A549 (cell line): ENCODE results near the gene LMO1. TPM values are rescaled to one million over a fixed set of nuclear protein-coding genes. Genes with fewer than 3 reads are reported as not detected.

Experiments
- ATAC-seq, 2 experiments: fragments of 200-7000 bp in 1 of 2; fragments of >200 bp in 1 of 2; cut with Nextera tagmentation in 1 of 2; cut with Tn5 transposase in 1 of 2; 3 replicates each; pipeline versions ENCODE4 v1.8.0 to v1.9.1; 2018 to 2020; ENCODE audit warnings: mild to moderate bottlenecking in 1 of 2, moderate library complexity in 1 of 2
- CTCF ChIA-PET: fragments of 300-600 bp; sonication (Branson Sonifier 250); formaldehyde crosslinking; extraction: SDS; loops from one replicate; lab custom pipeline; 2021; ENCODE audit warnings: antibody characterized with exemption, inconsistent platforms; lab: Yijun Ruan, JAX
- POLR2A ChIA-PET: fragments of 350-600 bp; formaldehyde crosslinking; extraction: SDS; loops from one replicate; lab custom pipeline; 2021; ENCODE audit warnings: antibody characterized with exemption, inconsistent platforms; lab: Yijun Ruan, JAX
- DNase-seq, 2 experiments: peaks; one replicate each; pipeline versions ENCODE4 v3.0.0 to v3.0.0-alpha.2; 2011 to 2016; ENCODE audit warnings: low read depth in 1 of 2, low spot score in 1 of 2
- FAIRE-seq: peaks from 2 replicates; lab custom pipeline; 2011; peaks lifted over from hg19 to GRCh38; lab: Jason Lieb, UNC
- H3K27ac ChIP-seq, 2 experiments: fragments of >200 bp; sonication (Bioruptor Twin); formaldehyde crosslinking; 3 replicates each; pipeline ENCODE4 v1.5.1; 2016 to 2017
- H3K4me1 ChIP-seq: fragments of >200 bp; sonication (Bioruptor Twin); formaldehyde crosslinking; 3 replicates; pipeline ENCODE4 v1.6.1; 2016
- H3K4me2 ChIP-seq: fragments of >200 bp; sonication (Bioruptor Twin); formaldehyde crosslinking; 3 replicates; pipeline ENCODE4 v1.6.1; 2016
- H3K4me3 ChIP-seq: fragments of >200 bp; sonication (Bioruptor Twin); formaldehyde crosslinking; 3 replicates; pipeline ENCODE4 v1.5.1; 2016
- H3K9me3 ChIP-seq: fragments of >200 bp; sonication (Bioruptor Twin); formaldehyde crosslinking; 3 replicates; pipeline ENCODE4 v1.6.1; 2016
- BHLHE40 ChIP-seq: IDR thresholded peaks from 2 replicates; pipeline ENCODE4 v1.6.1; 2012; ENCODE audit warnings: low read depth, low read length, inconsistent platforms
- CBX2 ChIP-seq: fragments of 200-600 bp; sonication (generic); IDR thresholded peaks from 2 replicates; pipeline ENCODE4 v1.6.1; 2016; ENCODE audit warnings: low read depth, mild to moderate bottlenecking, borderline replicate concordance
- CEBPB ChIP-seq, 2 experiments: fragments of >200 bp in 1 of 2; sonication (Bioruptor Twin) in 1 of 2; formaldehyde crosslinking in 1 of 2; IDR thresholded peaks; 2 replicates each; pipeline ENCODE4 v1.6.1; 2012 to 2016
- EHMT2 ChIP-seq: fragments of 200-600 bp; sonication (generic); IDR thresholded peaks from 2 replicates; pipeline ENCODE4 v1.6.1; 2016; ENCODE audit warnings: antibody characterized with exemption, low read depth, mild to moderate bottlenecking, moderate library complexity
- ESRRA ChIP-seq: fragments of 150-350 bp; IDR thresholded peaks from 2 replicates; pipeline ENCODE4 v1.6.1; 2014; ENCODE audit warnings: mild to moderate bottlenecking, low read length, borderline replicate concordance
- FOSB ChIP-seq: fragments of 250-450 bp; sonication (Bioruptor Pico); IDR thresholded peaks from 2 replicates; pipeline ENCODE4 v1.5.0; 2020; ENCODE audit warnings: mild to moderate bottlenecking, moderate library complexity
- GATA3 ChIP-seq: IDR thresholded peaks from 2 replicates; pipeline ENCODE4 v1.6.1; 2012; ENCODE audit warnings: borderline replicate concordance
- HDAC2 ChIP-seq: fragments of 200-600 bp; sonication (generic); IDR thresholded peaks from 2 replicates; pipeline ENCODE4 v1.6.1; 2016
- HEYL ChIP-seq: fragments of 250-450 bp; sonication (Bioruptor Pico); IDR thresholded peaks from 2 replicates; pipeline ENCODE4 v1.8.0; 2021; ENCODE audit warnings: mild to moderate bottlenecking, moderate library complexity
- HOXA7 ChIP-seq: fragments of 250-450 bp; sonication (Bioruptor Pico); IDR thresholded peaks from 2 replicates; pipeline ENCODE4 v1.5.0; 2020; ENCODE audit warnings: mild to moderate bottlenecking, moderate library complexity
- KDM1A ChIP-seq: fragments of 200-600 bp; sonication (generic); IDR thresholded peaks from 2 replicates; pipeline ENCODE4 v1.6.1; 2016; ENCODE audit warnings: low read depth, mild to moderate bottlenecking
- MAFK ChIP-seq: fragments of 450-650 bp; IDR thresholded peaks from 2 replicates; pipeline ENCODE4 v1.6.1; 2014; ENCODE audit not compliant: partially characterized antibody
- PHF8 ChIP-seq: fragments of 200-600 bp; sonication (generic); IDR thresholded peaks from 2 replicates; pipeline ENCODE4 v1.6.1; 2016; ENCODE audit warnings: low read depth, mild to moderate bottlenecking, antibody characterized with exemption, moderate library complexity, borderline replicate concordance
- POLR2AphosphoS2 ChIP-seq: conservative IDR thresholded peaks from 2 replicates; pipeline ENCODE4 v1.6.1; 2012; ENCODE audit warnings: low read length, improper control_type of control experiment, inconsistent platforms
- RARB ChIP-seq: fragments of 250-450 bp; sonication (Bioruptor Pico); IDR thresholded peaks from 2 replicates; pipeline ENCODE4 v1.8.0; 2021; ENCODE audit warnings: mild to moderate bottlenecking, moderate library complexity
- TP53 ChIP-seq: fragments of 250-450 bp; sonication (Bioruptor Pico); IDR thresholded peaks from 2 replicates; pipeline ENCODE4 v1.5.0; 2021; ENCODE audit warnings: mild to moderate bottlenecking, moderate library complexity
- whole genome bisulfite sequencing: methylation state at CpG from one replicate; pipeline ENCODE4 v1.1.6; 2017; ENCODE audit errors: missing lambda C conversion rate; 5-methylcytosine and 5-hydroxymethylcytosine counted together
- polyA plus RNA-seq, 4 experiments: library from polyadenylated mRNA; depleted of rRNA in 3 of 4; stranded (reverse); fragments of >200 nt; fragmentation: RNase III in 1 of 4; extraction: RNeasy Plus Mini Kit Qiagen cat#74134 plus additional on column Dnase treatment in 1 of 4; gene quantifications; 2 replicates in 3 of 4; 3 replicates in 1 of 4; pipeline ENCODE4 v1.2.3, GENCODE V29; 2011 to 2017
- TF ChIP-seq, protein P1 (sequence below): fragments of 250-450 bp; sonication (Bioruptor Pico); IDR thresholded peaks from 2 replicates; pipeline ENCODE4 v1.5.0; 2021; ENCODE audit warnings: mild to moderate bottlenecking, moderate library complexity, borderline replicate concordance
- TF ChIP-seq, protein P2 (sequence below): fragments of 450-650 bp; IDR thresholded peaks from 2 replicates; pipeline ENCODE4 v1.6.1; 2014; ENCODE audit warnings: antibody characterized with exemption
- TF ChIP-seq, protein P3 (sequence below): IDR thresholded peaks from 2 replicates; pipeline ENCODE4 v1.6.1; 2012
- TF ChIP-seq, protein P4 (sequence below): IDR thresholded peaks from 2 replicates; pipeline ENCODE4 v1.6.1; 2012; ENCODE audit warnings: low read depth, borderline replicate concordance

The LMO1 gene
- polyA plus RNA-seq, 2 of the 4 experiments (the other 2 are of a cell fraction) = 0.18 to 2.7 TPM

DNA sequence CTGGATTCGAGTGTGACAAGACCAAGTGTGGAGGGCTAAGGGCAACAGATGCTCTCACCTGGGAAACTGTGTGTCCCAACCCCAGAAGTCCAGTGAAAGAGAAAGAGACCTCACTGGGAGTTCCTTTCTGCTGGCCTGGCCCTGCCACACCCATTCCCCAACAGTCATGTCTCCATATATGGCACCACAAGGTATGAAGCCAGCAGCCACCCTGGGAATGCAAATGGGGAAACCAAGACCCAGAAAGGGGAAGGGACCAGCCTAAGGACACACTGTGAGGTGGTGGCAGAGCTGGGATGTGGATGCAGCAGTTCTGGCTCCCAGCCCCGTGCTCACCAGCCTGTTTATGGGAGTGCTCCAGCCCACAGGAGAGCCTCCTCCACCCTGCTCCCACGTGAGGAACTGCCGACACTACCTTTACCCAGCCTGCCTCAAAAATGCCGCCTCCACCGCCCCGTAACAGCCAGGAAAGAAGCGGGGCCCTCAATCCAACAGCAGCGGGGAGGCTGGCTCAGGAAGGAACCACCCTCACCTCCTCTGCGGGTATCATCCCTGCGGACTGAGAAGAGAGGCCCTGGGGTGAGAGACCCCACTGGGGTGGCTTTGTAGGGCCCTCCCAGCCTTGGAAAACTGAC lies 12.6 kb downstream of the LMO1 start:
- DNase-seq (no peak), ATAC-seq (no peak), FAIRE-seq (no peak)
- Histone ChIP-seq H3K27ac (no peak overlapping the region), H3K4me2 (no peak overlapping the region), H3K4me1 (no peaks in the 10 kb centered on the region), H3K9me3 (no peaks in the 10 kb centered on the region), H3K4me3 (no peak overlapping the region)
- WGBS = 78% methylated on average over 9 of the region's 11 CpGs
- CTCF ChIA-PET = interaction anchor here (0.6 to 17.7 kb wide), 2 partner anchors 10 to 16 kb away, joined by 3 to 184 read pairs; partner anchors contain the start of gene LMO1
- TF ChIP-seq POLR2AphosphoS2 (no peak), BHLHE40 (no peak), HDAC2 (no peak), EHMT2 (no peak), TP53 (CRISPR knock-in tag) (no peak), HEYL (CRISPR knock-in tag) (no peak), CBX2 (no peak), RARB (CRISPR knock-in tag) (no peak), FOSB (CRISPR knock-in tag) (no peak), MAFK (no peak)
- TF ChIP-seq, protein P1, sequence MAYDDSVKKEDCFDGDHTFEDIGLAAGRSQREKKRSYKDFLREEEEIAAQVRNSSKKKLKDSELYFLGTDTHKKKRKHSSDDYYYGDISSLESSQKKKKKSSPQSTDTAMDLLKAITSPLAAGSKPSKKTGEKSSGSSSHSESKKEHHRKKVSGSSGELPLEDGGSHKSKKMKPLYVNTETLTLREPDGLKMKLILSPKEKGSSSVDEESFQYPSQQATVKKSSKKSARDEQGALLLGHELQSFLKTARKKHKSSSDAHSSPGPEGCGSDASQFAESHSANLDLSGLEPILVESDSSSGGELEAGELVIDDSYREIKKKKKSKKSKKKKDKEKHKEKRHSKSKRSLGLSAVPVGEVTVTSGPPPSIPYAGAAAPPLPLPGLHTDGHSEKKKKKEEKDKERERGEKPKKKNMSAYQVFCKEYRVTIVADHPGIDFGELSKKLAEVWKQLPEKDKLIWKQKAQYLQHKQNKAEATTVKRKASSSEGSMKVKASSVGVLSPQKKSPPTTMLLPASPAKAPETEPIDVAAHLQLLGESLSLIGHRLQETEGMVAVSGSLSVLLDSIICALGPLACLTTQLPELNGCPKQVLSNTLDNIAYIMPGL (CRISPR knock-in tag) = no peak
- TF ChIP-seq, protein P2, sequence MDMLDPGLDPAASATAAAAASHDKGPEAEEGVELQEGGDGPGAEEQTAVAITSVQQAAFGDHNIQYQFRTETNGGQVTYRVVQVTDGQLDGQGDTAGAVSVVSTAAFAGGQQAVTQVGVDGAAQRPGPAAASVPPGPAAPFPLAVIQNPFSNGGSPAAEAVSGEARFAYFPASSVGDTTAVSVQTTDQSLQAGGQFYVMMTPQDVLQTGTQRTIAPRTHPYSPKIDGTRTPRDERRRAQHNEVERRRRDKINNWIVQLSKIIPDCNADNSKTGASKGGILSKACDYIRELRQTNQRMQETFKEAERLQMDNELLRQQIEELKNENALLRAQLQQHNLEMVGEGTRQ = no peak
- TF ChIP-seq, protein P3, sequence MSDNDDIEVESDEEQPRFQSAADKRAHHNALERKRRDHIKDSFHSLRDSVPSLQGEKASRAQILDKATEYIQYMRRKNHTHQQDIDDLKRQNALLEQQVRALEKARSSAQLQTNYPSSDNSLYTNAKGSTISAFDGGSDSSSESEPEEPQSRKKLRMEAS = no peak
- POLR2A ChIA-PET = no interaction called here

DNA sequence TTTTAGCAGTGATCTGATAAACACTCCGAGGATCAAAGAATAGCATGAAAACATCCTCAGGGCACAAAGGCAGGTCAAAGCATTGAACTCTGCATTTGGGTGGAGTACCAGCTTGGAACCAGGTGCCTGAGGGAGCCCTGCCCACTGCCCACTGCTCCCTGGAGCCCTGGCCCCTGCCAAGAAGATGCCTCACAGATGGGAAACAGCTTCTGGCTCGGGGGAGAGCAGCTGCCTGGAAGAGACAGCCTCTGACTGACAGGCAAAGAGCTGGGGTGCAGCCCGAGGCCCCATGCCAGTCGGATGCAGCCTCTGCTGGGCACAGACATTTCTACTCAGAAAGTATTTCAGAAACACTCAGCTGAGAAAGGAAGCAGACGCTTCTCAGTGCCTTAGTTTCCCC lies 13.2 kb downstream of the LMO1 start:
- Histone ChIP-seq H3K9me3 (no peaks in the 10 kb centered on the region), H3K4me3 (no peak overlapping the region), H3K4me1 (no peaks in the 10 kb centered on the region), H3K4me2 (no peak overlapping the region), H3K27ac (no peak overlapping the region)
- ATAC-seq (no peak), FAIRE-seq (no peak), DNase-seq (no peak)
- POLR2A ChIA-PET = no interaction called here
- CTCF ChIA-PET = interaction anchor here (0.6 to 17.7 kb wide), 2 partner anchors 9 to 17 kb away, joined by 3 to 184 read pairs; partner anchors contain the start of gene LMO1
- TF ChIP-seq HOXA7 (CRISPR knock-in tag) = no peak
- 43% methylated on average over 4 of the region's 5 CpGs for WGBS

DNA sequence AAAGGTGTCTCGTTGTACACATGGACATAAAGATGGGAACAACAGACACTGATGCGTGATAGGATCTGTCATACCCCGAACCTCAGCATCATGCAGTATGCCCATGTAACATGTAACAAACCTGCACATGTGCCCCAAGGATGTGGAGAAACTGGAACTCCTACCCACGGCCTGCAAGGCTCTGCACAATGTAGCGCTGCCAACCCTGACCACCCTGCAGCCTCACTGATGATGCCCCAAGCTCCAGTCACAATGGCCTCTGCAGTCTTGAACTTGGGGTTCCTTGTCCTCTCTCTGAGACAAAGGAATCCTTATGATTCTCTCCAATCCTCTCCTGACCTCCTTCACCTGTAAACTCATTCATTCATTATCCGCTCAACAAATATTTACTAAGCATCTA lies 14.2 kb downstream of the LMO1 start:
- H3K4me1 ChIP-seq = no peaks in the 10 kb centered on the region
- no peak for FAIRE-seq
- TF ChIP-seq CEBPB (IDR thresholded peaks at IDR 0.05) (no peak), KDM1A (no peak), GATA3 (no peak), ESRRA (no peak), MAFK (no peak), PHF8 (no peak)
- TF ChIP-seq, protein P4, sequence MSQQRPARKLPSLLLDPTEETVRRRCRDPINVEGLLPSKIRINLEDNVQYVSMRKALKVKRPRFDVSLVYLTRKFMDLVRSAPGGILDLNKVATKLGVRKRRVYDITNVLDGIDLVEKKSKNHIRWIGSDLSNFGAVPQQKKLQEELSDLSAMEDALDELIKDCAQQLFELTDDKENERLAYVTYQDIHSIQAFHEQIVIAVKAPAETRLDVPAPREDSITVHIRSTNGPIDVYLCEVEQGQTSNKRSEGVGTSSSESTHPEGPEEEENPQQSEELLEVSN = no peak
- TF ChIP-seq, all 56 proteins: peak for 0
- no peak for ATAC-seq
- WGBS = 51% methylated on average over 5 of the region's 6 CpGs
- DNase-seq = no peak
- Histone ChIP-seq H3K9me3 (no peaks in the 10 kb centered on the region), H3K4me2 (no peak overlapping the region), H3K27ac (no peak overlapping the region), H3K4me3 (no peak overlapping the region)
- ChIA-PET CTCF (interaction anchor here (1.3 to 17.7 kb wide), 2 partner anchors 17 to 31 kb away, joined by 3 to 184 read pairs; partner anchors contain the start of gene LMO1), POLR2A (no interaction called here)
